ENCODE results near the gene CD37.
A peak's percentile ranks its signal among the peaks of the same experiment; 100 is the strongest.

Gene CD37

DNA sequence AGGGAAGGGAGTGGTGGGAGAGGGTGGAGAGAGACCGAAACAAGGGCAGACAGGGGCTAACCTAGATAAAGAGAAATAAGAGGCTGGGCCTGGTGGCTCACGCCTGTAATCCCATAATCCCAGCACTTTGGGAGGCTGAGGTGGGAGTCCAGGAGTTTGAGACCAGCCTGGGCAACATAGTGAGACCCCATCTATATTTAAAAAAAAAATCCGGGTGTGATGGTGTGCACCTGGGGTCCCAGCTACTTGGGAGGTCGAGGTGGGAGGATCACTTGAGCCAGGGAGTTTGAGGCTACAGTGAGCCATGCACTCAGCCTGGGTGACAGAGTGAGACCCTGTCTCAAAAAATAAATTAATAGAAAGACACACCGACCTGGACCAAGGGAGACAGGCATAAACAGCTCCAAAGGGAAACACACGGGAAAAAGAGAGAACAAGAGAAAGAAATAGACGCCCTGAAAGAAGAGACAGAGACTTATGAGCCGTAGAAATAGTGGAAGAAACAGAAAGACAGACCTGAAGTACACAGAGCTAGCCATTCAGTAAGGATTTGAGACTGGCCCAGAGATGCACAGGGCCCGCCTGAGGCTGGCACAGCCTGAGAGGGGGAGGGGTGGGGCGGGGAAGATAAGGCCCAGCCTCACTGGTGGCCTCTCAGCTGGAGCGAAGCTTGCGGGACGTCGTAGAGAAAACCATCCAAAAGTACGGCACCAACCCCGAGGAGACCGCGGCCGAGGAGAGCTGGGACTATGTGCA, 2.2 kb downstream of the CD37 start:
- peak overlapping the region; percentile 96 for H3K27ac Mint-ChIP-seq
- no peak for DNase-seq (ENCODE audit: low spot score in 2 of 2)
- H3K36me3 Mint-ChIP-seq: peaks cover 51% of the 10 kb centered on the region
- H3K9me3 Mint-ChIP-seq: no peaks in the 10 kb centered on the region
- peaks cover 77% of the 10 kb centered on the region for H3K4me1 Mint-ChIP-seq
- ATAC-seq: no peak
- peak overlapping the region; percentile 97 for H3K4me3 Mint-ChIP-seq

DNA sequence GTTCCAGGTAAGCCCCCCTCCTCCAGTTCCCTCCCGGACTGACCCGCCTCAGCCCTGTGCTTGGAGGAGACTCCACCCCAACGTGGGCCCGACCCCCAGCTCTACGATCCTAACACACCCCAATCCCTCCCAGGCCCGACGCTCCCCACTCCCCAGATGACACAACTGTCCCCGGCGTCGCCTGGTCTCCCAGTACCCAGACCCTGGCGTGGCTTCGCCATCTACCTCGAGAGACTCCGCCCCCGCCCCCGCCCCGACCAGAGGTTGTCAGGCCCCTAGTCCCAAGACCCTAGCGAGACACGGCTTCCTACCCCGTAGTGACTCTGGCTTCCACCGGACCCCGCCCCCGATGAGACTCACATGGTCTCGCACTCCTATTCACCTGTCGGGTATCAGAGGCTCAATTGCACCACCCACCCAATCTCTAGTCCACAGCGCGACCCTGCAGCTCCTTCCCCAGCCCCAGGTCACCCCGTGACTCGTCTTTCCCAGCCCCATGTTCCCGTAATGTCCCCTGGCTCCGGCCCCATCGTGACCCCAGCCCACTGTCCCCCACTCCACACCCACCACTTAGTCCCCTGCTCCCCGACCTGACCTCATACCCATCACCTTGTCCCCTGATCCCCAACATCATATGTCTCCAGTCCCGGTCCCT, 2.9 kb downstream of the CD37 start:
- DNase-seq (ENCODE audit: low spot score in 2 of 2) (no peak), ATAC-seq (no peak)
- Mint-ChIP-seq H3K27ac (peak overlapping the region; percentile 96), H3K4me1 (peaks cover 77% of the 10 kb centered on the region), H3K4me3 (peak overlapping the region; percentile 97), H3K36me3 (peaks cover 51% of the 10 kb centered on the region), H3K9me3 (no peaks in the 10 kb centered on the region)

DNA sequence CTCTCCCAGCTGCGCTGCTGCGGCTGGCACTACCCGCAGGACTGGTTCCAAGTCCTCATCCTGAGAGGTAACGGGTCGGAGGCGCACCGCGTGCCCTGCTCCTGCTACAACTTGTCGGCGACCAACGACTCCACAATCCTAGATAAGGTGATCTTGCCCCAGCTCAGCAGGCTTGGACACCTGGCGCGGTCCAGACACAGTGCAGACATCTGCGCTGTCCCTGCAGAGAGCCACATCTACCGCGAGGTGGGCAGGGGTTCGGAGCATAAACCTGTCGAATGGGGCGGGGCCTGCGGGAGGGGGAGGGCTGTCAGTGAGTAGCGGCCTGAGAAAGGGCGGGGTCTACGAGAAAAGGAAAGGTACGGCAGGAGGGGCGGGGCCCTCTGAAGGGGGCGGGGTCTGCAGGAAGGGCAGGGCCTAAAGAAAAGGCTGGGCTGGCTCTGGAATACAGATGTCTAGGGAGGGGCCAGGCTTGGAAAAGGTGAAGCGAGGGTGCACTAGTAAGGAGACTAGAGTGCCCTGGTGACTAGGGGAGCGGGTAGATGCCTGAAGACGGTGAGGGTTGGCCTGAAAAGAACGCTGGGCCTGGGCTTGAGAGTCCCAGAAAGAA, 3.6 kb downstream of the CD37 start:
- peaks cover 71% of the 10 kb centered on the region for H3K4me1 Mint-ChIP-seq
- peak overlapping the region; percentile 96 for H3K27ac Mint-ChIP-seq
- H3K4me3 Mint-ChIP-seq: peak overlapping the region; percentile 97
- no peak for ATAC-seq
- H3K9me3 Mint-ChIP-seq: no peaks in the 10 kb centered on the region
- no peak for DNase-seq (ENCODE audit: low spot score in 2 of 2)
- H3K36me3 Mint-ChIP-seq: peaks cover 51% of the 10 kb centered on the region

DNA sequence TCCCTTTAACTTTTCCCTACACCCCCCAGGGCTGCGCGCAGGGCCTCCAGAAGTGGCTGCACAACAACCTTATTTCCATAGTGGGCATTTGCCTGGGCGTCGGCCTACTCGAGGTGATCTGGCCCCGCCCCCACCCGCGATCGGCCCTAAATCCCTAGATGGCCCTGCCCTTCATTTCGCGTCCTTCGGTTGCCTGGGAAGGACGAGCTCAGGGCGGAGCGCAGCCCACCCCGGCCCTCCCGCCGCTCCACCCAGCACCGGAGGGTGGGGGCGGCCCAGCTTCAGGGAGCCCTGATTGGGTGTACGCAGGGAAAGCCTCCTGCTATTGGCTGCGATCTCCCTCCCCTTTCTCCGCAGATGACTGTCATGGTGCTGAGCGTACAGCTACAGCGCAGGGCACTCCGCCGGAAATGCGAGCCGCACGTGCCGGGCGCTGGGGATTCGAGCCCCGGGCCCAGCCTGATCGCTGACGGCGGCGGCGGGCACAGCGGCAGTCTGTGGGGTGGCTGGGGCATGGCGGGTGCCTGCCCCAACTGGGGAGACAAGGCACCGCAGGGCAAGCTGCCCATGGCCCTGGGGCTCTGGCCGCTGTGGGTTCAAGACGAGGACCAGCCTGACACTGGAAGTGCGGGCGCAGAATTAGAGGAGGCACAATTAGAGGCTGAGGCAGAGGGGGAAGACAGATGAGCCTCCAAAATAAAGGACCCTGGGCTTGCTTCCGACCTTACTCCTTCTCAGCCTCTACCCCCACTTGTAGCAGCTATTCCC, 4.3 kb downstream of the CD37 start:
- DNase-seq (ENCODE audit: low spot score in 2 of 2) (no peak), ATAC-seq (no peak)
- peaks cover 51% of the 10 kb centered on the region for H3K36me3 Mint-ChIP-seq
- no peaks in the 10 kb centered on the region for H3K9me3 Mint-ChIP-seq
- H3K4me1 Mint-ChIP-seq: peaks cover 66% of the 10 kb centered on the region
- no peak overlapping the region for H3K27ac Mint-ChIP-seq
- H3K4me3 Mint-ChIP-seq: no peak overlapping the region

DNA sequence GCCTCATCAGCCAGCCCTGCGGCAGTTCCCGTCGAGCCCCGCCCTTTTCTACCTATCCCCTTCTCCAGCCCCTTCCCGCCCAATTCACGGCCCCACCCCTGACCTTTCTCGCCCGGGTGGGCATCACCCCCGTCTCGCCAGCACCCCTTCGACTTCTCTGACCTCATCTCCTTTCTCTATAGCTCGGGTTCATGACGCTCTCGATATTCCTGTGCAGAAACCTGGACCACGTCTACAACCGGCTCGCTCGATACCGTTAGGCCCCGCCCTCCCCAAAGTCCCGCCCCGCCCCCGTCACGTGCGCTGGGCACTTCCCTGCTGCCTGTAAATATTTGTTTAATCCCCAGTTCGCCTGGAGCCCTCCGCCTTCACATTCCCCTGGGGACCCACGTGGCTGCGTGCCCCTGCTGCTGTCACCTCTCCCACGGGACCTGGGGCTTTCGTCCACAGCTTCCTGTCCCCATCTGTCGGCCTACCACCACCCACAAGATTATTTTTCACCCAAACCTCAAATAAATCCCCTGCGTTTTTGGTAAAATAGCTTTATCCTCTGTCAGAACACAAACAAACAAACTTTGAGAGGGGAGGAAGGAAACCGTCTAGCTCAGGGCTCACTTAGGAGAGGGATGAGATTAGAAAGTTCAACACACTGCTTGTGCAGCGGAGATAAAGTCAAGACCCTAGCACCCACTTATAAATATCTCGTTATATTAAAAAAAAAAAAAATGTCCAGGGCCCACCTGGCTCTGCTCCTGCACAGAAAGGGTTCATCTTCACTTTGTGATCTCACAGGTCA, 5.1 kb downstream of the CD37 start:
- no peak for DNase-seq (ENCODE audit: low spot score in 2 of 2)
- ATAC-seq: peak; percentile 31
- H3K4me1 Mint-ChIP-seq: peaks cover 66% of the 10 kb centered on the region
- peaks cover 48% of the 10 kb centered on the region for H3K36me3 Mint-ChIP-seq
- H3K27ac Mint-ChIP-seq: peak overlapping the region; percentile 80
- peak overlapping the region; percentile 20 for H3K4me3 Mint-ChIP-seq
- no peaks in the 10 kb centered on the region for H3K9me3 Mint-ChIP-seq

DNA sequence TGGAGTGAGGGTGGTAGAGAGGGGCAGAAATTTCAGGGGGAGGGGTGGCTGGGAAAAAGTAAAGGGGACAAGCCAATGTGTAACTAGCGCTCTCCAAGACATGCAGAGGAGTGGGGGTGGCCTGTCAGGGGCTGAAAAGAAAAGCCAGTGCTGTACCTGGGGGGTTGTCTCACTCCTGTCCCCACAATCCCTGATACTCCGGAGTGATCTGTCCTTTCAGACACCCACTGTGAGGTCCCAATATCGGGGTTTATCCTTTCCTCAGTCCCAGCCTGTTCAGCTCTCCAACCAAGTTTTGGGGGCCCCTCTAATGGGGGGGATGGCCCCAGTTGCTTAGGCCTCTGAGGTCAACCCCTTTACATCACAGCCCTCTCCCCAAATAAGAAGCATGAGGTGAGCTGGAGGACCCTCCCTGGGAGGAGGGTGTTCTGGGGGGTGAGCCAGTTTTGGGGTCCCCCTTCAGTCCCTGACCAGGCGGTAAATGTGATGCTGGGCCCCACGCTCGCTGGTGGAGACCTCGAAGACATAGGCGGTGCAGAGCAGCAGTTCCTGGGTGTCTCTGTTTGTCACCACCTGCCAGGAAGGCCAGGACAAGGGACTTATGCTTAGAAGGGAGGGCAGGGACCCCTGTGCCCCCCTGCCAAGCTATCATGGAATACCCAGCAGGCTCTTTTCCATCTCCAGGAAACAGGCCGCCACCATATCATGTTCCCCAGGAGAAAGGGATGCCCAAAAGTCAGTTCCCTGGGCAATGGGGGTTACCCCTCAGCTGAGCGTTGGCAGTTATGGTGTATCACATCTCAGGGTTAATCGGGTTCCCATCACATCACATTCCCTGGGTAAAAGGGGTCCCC, 5.9 kb downstream of the CD37 start:
- DNase-seq (ENCODE audit: low spot score in 2 of 2) (no peak), ATAC-seq (no peak)
- Mint-ChIP-seq H3K9me3 (no peaks in the 10 kb centered on the region), H3K4me1 (peaks cover 61% of the 10 kb centered on the region), H3K36me3 (peaks cover 45% of the 10 kb centered on the region), H3K27ac (peak overlapping the region; percentile 80), H3K4me3 (peak overlapping the region; percentile 20)

DNA sequence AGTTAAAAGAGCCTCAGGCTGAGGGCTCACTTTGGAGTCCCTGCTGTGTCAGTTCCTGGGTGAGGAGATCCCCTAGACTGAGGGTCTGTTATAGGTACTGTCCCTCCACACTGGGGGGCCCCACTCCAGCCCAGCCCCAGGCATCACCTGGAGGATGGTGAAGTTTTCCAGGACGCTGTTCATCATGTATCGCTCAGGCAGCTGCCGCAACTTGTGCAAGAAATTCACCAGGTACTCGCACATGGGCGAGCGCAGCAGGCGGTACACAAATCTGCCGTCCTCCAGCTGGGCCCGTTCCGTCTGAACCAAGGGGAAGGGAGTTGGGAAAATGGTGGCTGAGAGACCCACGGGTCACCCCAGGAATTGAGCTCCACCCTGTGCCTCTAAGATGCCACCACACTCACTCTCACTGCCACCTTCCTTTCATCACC, 7.1 kb downstream of the CD37 start:
- peaks cover 48% of the 10 kb centered on the region for H3K4me1 Mint-ChIP-seq
- no peak overlapping the region for H3K27ac Mint-ChIP-seq

DNA sequence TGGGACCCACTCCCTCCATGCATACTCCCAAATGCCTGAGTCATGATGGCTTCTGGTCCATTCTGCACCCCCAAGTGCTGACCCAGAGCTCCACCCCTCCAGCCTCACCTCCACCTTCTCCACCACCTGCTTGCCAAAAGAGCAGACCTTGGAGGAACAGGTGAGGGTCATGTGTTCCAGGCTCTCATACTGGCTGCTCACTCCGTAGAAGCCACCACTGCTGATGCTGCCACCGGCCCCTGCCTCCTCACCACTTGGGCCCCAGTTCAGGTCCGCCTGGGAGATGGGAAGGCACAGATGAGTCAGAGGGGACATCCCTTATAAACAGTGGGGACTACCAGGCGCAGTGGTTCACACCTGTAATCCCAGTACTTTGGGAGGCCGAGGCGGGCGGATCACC, 7.9 kb downstream of the CD37 start:
- DNase-seq (ENCODE audit: low spot score in 2 of 2): no peak
- no peak overlapping the region for H3K27ac Mint-ChIP-seq
- ATAC-seq: no peak
- H3K36me3 Mint-ChIP-seq: peaks cover 30% of the 10 kb centered on the region
- no peaks in the 10 kb centered on the region for H3K9me3 Mint-ChIP-seq
- peaks cover 45% of the 10 kb centered on the region for H3K4me1 Mint-ChIP-seq
- no peak overlapping the region for H3K4me3 Mint-ChIP-seq

More for the DNA sequence above, 7.1 kb downstream of the CD37 start:
- Mint-ChIP-seq H3K4me3 (no peak overlapping the region), H3K36me3 (peaks cover 38% of the 10 kb centered on the region), H3K9me3 (no peaks in the 10 kb centered on the region)
- no peak for ATAC-seq
- DNase-seq (ENCODE audit: low spot score in 2 of 2): no peak

DNA sequence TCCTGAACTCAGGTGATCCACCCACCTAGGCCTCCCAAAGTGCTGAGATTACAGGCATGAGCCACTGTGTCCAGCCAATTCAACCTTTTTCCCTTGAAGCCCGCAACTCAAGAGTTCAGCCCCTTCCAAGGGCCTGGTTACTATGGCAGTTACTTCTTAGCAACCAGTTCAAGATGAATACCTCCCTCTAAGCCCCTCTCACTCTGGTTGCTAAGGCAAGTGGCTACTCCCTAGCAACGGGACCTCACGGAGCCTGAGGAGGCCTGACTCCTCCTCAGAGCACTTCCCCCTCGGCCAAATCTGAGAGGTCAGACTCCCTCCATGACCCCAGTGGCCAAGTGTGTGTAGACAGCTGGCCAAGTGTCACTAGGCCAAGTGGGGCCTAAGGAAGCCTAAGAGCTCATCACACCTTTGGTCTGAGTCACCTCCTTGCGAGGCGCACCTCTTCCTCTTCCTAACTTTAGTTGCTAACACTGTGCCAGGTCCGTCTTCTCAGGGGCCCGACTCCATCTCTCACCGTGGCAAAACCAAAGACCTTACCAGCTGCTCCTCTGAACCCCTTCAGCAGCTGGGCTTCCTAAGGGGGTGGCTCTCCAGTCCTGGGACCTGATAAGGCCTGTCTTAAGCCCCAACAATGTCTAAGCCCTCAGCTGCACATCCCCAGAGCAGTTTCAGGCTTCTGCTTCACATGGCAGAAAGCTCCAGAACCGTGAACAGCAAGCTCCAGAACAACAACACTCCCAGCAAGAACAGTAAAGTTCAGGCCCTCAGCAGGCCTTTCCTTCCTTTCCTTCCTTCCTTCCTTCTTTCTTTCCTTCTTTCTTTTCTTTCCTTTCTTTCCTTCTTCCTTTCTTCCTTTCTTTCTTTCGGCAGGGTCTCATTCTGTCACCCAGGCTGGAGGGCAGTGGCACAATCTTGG, 9.6 kb downstream of the CD37 start:
- peaks cover 17% of the 10 kb centered on the region for H3K36me3 Mint-ChIP-seq
- H3K27ac Mint-ChIP-seq: peak overlapping the region; percentile 91
- ATAC-seq: peak; percentile 73
- H3K9me3 Mint-ChIP-seq: no peaks in the 10 kb centered on the region
- DNase-seq (ENCODE audit: low spot score in 2 of 2): no peak
- H3K4me1 Mint-ChIP-seq: peaks cover 34% of the 10 kb centered on the region
- H3K4me3 Mint-ChIP-seq: no peak overlapping the region

DNA sequence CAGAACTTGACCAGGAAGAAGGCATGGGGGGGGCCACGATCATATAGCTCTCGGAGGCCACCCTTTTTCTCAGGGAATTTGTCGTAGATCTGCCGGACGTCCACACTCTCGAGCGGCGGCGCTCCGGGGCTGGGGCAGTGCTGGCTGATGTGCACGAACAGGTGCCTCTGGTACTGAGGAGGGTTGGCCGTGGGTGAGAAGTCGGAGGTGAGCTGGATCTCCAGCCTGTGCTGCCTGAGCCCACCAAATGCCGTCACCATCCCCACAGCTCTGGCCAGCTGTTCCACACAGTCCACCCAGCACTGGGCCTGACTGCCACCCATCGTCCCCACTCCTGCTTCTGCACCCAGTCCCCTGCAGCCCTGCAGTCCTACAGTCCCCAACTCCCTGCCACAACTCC, 12.0 kb downstream of the CD37 start:
- DNase-seq (ENCODE audit: low spot score in 2 of 2) (no peak), ATAC-seq (no peak)
- H3K4me3 Mint-ChIP-seq: no peak overlapping the region

DNA sequence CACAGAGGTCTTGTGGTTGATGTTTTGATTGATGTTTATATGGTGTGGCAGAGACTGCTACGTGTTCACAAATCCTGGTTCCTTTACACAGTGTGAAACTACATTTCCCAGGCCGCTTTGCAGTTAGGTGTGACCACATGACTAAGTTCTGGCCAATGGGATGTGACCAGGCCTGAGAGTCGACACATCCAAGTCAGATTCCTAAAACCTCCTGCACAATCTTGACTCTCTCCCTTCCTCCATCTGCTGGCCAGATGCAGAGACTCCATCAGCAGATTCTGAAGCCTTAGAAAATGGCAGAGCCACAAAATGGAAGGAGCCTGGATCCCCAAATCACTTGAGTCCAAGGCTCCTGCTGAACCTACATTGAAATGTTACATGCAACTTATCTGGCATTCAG, 12.6 kb downstream of the CD37 start:
- Mint-ChIP-seq H3K4me3 (no peak overlapping the region), H3K36me3 (no peaks in the 10 kb centered on the region), H3K4me1 (peaks cover 21% of the 10 kb centered on the region), H3K9me3 (no peaks in the 10 kb centered on the region), H3K27ac (no peak overlapping the region)
- DNase-seq (ENCODE audit: low spot score in 2 of 2): no peak
- ATAC-seq: peak; percentile 69

More for the DNA sequence above, 12.0 kb downstream of the CD37 start:
- Mint-ChIP-seq H3K9me3 (no peaks in the 10 kb centered on the region), H3K27ac (no peak overlapping the region), H3K36me3 (no peaks in the 10 kb centered on the region), H3K4me1 (peaks cover 25% of the 10 kb centered on the region)

DNA sequence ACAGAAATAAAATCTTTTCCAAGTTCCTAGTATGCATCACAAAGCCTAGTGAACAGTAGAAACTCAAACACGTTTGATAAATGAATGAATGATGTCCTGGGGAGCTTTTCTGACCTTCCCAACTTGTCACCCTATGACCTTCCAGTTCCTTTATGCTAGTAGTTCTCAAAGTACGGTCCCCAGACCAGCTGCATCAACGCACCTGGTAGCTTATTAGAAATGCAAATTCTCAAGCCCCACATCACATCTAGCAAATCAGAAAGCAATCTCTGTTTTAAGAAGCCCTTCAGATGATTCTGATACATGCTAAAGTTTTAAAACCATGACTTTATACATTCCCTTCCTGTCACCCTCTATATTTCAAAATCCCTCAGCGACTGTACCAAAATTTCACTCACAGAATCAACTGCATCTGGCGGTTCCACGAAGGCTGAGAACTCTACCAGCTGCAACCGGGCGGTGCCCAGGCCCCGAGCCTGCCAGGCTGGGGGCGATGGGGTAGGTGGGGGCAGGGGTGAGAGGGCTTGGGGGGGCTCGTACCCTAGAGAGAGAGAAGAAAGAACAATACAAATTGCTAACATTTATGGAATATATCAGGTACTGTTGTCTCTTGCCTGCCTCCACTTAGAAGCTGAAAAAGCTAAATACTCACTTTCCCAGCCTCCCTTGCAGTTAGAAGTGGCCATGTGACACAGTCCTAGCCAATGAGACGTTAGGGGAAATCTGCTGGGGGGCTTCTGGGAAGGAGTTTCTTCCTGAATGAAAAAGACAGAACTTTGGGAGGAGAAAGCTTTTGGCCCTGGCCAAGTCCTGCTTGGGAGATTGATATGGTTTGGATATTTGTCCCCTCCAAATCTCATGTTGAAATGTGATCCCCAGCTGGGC, 13.3 kb downstream of the CD37 start:
- no peak overlapping the region for H3K27ac Mint-ChIP-seq
- H3K9me3 Mint-ChIP-seq: no peaks in the 10 kb centered on the region
- no peak overlapping the region for H3K4me3 Mint-ChIP-seq

More for the DNA sequence above, 13.3 kb downstream of the CD37 start:
- H3K36me3 Mint-ChIP-seq: no peaks in the 10 kb centered on the region
- ATAC-seq: no peak
- peaks cover 17% of the 10 kb centered on the region for H3K4me1 Mint-ChIP-seq
- DNase-seq (ENCODE audit: low spot score in 2 of 2): no peak
